Neutrophil (primary cell): Measurements from ENCODE around the gene RTN4IP1.
"Not testable (repeated sequence)": the region's sequence is repeated elsewhere in the genome, so short reads cannot be mapped to it uniquely, and the experiment has no call there.

ENCODE experiments used
- H3K27ac ChIP-seq: fragments of 200-600 bp; sonication (generic); 2 replicates; pipeline ENCODE4 v1.5.1; 2016; ENCODE audit warnings: mild to moderate bottlenecking, moderate library complexity
- H3K27me3 ChIP-seq: fragments of 200-600 bp; sonication (generic); 2 replicates; pipeline ENCODE4 v1.6.0; 2016; ENCODE audit warnings: mild to moderate bottlenecking
- H3K36me3 ChIP-seq: fragments of 200-600 bp; sonication (generic); 2 replicates; pipeline ENCODE4 v1.5.1; 2017
- H3K4me1 ChIP-seq, 2 experiments: fragments of 200-600 bp in 1 of 2; sonication (generic) in 1 of 2; 1 replicate in 1 of 2; 2 replicates in 1 of 2; pipeline versions ENCODE4 v1.5.1 to v1.6.1; 2013 to 2016; ENCODE audit warnings: low read depth in 1 of 2, low read length in 1 of 2, mild to moderate bottlenecking in 1 of 2, moderate library complexity in 1 of 2; ENCODE audit not compliant: control insufficient read depth in 1 of 2, insufficient read depth in 1 of 2
- H3K4me3 ChIP-seq, 2 experiments: fragments of 200-600 bp in 1 of 2; sonication (generic) in 1 of 2; 1 replicate in 1 of 2; 2 replicates in 1 of 2; pipeline ENCODE4 v1.5.1; 2013 to 2016; ENCODE audit warnings: low read depth in 1 of 2, low read length in 1 of 2, mild to moderate bottlenecking in 1 of 2, moderate library complexity in 1 of 2
- H3K9me3 ChIP-seq: fragments of 200-600 bp; sonication (generic); 2 replicates; pipeline ENCODE4 v1.5.1; 2016
- CTCF ChIP-seq: fragments of 200-600 bp; sonication (generic); IDR thresholded peaks from 2 replicates; pipeline ENCODE4 v1.5.1; 2016; ENCODE audit warnings: antibody characterized with exemption

Gene RTN4IP1

DNA sequence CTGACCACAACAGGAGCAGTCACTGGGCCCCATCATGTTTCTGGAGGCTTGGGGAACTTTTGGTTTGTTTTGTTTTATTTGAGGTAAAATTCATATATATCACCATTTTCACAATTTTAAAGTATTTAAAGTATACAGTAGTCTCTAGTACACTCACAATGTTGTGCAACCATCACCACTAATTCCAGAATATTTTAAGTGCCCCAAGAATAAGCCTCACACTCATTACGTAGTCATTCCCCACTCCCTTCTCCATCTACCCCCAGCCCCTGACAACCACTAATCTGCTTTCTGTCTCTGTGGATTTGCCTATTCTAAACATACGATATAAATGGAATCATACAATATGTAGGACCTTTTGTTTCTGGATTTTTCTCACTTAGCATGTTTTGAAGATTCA is 29.0 kb downstream of the RTN4IP1 start:
- no peaks in the 10 kb centered on the region for H3K4me1 ChIP-seq
- peaks cover 4% of the 10 kb centered on the region for H3K36me3 ChIP-seq
- no peak overlapping the region for H3K4me3 ChIP-seq
- no peaks in the 10 kb centered on the region for H3K9me3 ChIP-seq
- no peak overlapping the region for H3K27ac ChIP-seq
- H3K27me3 ChIP-seq, result no peaks in the 10 kb centered on the region
- TF ChIP-seq CTCF, result no peak

- no peaks in the 10 kb centered on the region for H3K36me3 ChIP-seq
- no peak overlapping the region for H3K27ac ChIP-seq
- H3K9me3 ChIP-seq, result no peaks in the 10 kb centered on the region
- H3K4me1 ChIP-seq, result no peaks in the 10 kb centered on the region
- TF ChIP-seq CTCF, result no peak
- no peak overlapping the region for H3K4me3 ChIP-seq
- no peaks in the 10 kb centered on the region for H3K27me3 ChIP-seq
Observed at GRCh38 chr6:106599440-106599839, 29.9 kb downstream of the RTN4IP1 start.

DNA sequence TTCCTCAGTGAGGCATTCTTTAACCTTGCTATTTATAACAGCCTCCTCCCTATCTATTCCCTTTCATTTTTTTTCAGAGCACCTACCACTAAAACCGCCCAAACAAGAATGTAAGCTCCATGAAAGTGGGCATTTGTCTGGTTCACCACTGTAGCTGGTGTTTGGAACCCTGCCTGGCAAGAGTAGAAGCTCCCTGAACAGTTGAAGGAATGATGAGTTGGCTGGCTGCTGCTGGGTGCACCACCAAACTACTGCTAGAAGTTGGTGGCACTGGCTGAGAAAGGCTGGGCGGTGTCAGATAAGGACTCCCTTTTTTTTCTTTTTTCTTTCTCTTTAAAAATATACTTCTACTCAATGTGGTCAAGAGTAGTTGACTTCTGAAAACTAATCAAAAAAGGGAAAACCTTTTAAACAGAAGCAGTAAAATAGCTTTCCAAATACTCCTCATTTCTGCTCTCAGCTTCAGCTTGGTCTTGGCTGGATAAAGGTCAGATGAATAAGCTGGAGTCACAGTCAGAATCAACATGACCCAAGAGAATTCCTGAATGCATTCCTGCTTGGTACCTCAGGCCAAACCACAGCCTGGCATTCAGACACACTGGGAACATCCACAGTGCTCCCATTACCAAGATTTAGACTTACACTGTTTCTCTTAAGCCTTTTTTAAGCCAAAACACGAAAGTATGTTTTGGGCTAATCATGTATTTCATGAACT is 38.0 kb downstream of the RTN4IP1 start:
- Histone ChIP-seq H3K36me3 (no peaks in the 10 kb centered on the region), H3K27ac (no peak overlapping the region), H3K4me1 (no peaks in the 10 kb centered on the region), H3K9me3 (no peaks in the 10 kb centered on the region), H3K4me3 (no peak overlapping the region), H3K27me3 (no peaks in the 10 kb centered on the region)
- no peak for TF ChIP-seq CTCF

DNA sequence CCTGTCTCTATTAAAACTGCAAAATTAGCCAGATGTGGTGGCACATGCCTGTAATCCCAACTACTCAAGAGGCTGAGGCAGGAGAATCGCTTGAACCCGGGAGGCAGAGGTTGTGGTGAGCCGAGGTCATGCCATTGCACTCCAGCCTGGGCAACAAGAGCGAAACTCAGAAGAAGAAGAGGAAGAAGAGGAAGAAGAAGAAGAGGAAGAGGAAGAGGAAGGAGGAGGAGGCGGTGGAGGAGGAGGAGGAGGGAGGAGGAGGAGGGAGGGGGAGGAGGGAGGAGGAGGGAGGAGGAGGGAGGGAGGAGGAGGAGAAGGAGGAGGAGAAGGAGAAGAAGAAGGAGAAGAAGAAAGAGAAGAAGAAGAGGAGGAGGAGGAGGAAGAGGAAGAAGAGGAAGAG is 40.4 kb downstream of the RTN4IP1 start:
- H3K4me1 ChIP-seq, H3K27me3 ChIP-seq, H3K4me3 ChIP-seq, H3K9me3 ChIP-seq, H3K36me3 ChIP-seq: not testable (repeated sequence)
- H3K27ac ChIP-seq, result peak overlapping the region; percentile 63

DNA sequence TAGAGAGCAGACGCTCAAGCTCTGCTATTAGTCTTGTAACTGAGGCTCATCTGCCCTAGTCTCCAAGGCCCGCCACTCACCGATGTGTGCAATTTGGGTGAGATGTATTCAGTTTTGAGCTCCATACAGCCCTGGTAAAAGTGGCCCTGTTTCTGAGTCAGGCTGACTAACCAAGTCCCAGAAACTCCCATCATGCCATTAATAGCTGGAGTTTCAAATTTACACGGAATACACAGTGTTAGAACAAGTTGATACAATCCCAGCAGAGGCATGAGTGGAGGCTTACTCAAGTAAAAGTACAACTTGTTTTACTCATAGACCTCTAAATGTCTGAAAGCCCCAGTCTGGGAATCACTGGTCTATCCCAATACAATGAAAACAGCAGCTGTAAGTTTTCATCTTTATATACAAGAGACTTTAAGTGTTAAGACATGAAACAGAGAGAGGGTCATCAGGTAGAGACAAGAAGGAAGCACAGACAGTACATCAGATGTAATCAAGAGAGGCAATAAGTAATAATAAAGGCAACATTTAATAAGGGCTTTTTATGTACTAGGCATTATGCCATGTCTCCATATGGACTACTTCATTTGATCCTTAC is 42.4 kb downstream of the RTN4IP1 start:
- H3K36me3 ChIP-seq, result peaks cover 6% of the 10 kb centered on the region
- H3K4me3 ChIP-seq, result no peak overlapping the region
- TF ChIP-seq CTCF, result no peak
- no peaks in the 10 kb centered on the region for H3K9me3 ChIP-seq
- H3K27ac ChIP-seq, result no peak overlapping the region
- no peaks in the 10 kb centered on the region for H3K27me3 ChIP-seq
- no peaks in the 10 kb centered on the region for H3K4me1 ChIP-seq

DNA sequence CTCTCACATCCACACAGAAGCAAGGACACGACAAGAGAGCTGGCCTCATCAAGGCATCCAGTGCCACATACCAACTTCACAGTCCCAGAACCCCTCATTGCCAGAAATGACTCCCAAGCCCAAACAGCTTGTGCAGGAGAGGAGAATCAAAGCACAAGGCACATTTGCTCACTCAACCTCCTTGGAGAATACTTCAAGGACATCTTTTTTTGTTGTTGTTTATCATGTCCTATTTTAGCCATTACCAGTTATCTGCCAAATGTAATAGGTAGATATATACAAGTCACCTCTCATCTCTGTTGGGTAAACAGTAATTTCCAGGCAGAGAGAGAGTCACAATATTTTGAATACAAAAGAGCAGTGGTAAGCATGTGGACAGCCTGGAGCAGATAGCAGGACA is 47.8 kb downstream of the RTN4IP1 start:
- no peaks in the 10 kb centered on the region for H3K27me3 ChIP-seq
- TF ChIP-seq CTCF, result no peak
- no peak overlapping the region for H3K4me3 ChIP-seq
- no peaks in the 10 kb centered on the region for H3K9me3 ChIP-seq
- H3K27ac ChIP-seq, result no peak overlapping the region
- peaks cover 10% of the 10 kb centered on the region for H3K36me3 ChIP-seq
- H3K4me1 ChIP-seq, result no peaks in the 10 kb centered on the region
